KBM-7 (cell line): ENCODE measurements around the gene SORCS2.

Experiments used
- DNase-seq: peaks from one replicate; pipeline ENCODE4 v3.0.0-alpha.2; 2015
- in situ Hi-C: fragments of 300-500 bp; cut with MboI; formaldehyde crosslinking; loops from 2 replicates; pipeline ENCODE4 v1.14.3; 2020; ENCODE audit warnings: low sequenced_read_pairs, low pct_unique_long_range_greater_than_20kb, mixed read lengths

SORCS2 gene

DNA sequence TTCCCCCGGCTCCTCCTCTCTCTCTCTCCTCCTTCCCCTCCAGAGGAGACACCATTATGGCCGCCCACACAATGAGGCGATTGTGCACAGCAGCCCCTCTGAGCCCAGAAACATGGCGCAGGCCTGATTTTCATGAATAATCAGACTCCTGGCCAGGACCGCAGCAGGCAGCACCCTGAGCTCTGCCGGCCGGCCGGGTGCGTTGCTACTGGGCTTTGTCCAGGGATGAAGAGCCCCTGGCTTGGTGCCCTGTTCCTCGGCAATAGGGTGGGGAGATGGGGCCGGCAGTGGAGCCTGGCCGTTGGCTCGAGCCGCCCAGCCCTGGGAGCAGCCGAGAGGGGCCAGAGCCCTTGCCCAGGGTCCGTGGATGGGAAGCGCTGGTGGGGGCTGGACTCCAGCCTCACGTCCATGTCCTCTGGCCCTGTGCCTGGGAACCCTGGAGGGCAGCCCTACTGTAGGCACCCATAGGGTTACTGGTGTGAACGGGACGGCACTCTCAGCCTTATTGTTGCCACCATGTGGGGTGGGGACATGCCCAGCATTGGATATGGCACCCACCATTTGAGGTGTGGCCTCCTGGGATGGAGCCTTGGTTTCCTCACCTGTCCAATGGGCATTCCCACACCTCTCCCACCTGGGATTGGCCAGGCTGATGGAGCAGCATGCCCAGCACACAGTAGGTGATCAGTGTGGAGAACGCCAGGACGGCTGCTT lies 103.0 kb downstream of the SORCS2 start:
- in situ Hi-C loops, result no loop called here
- DNase-seq, result no peak

DNA sequence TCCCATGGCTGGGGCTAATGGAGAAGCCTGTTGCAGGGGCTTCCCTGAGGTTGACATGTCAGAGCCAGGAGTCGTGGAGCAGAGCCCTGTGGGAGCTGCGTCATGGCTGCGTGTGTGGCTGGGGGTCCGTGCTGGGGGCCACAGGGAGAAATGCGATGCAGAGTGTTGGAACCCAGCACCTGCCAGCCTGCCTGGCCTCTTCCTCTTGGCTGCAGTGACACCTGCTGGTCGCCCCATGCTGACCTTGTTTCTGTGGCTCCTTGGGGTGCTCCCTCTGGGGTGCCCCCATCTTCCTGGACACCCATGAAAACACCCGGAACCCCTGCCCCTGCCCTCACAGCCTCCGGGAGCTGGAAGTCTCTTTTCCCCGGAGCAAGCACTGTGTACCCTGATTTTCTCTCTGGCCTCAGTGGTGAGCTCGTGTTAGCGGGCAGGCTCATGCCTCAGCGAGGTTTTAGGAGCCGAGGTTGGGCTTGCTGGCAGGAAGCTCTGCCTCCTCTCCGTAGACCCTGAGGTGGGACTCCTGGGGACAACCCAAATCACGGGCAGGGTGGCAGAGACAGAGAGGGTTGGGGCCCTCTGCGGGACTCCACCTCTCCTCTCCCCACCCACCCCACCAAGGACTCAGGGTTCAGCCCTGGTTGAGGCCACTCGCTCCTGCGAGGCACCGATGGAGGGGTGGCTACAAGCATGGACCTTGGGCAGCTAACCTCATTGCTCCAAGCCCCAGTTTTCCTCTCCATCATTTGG lies 103.7 kb downstream of the SORCS2 start:
- in situ Hi-C loops, result no loop called here
- no peak for DNase-seq

- no peak for DNase-seq
- in situ Hi-C loops, result no loop called here
Observed at GRCh38 chr4:7296661-7297335, 104.5 kb downstream of the SORCS2 start.

DNA sequence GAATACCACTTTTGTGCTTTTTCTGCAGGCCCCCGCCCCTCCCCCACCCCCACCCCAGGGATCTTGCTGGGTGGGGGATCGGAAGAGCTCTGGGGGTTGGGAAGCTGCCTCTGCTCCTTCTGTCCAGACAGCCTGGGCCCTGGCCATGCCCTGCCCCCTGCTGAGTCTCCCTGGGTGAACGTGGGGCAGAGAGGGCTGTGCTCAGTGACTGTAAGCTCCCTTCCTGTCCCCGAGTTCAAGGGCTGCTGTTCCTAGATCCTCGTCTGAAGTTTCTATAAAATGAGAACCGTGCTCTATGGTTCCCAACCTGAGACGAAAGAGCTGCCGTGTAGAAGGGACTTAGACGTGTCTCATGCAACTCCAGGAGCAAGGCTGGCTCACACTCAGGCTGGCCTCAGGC lies 105.0 kb downstream of the SORCS2 start:
- DNase-seq, result no peak
- in situ Hi-C loops, result no loop called here

GRCh38 chr4:7297881-7298280 lies 105.5 kb downstream of the SORCS2 start:
- DNase-seq, result no peak
- in situ Hi-C loops, result no loop called here

DNA sequence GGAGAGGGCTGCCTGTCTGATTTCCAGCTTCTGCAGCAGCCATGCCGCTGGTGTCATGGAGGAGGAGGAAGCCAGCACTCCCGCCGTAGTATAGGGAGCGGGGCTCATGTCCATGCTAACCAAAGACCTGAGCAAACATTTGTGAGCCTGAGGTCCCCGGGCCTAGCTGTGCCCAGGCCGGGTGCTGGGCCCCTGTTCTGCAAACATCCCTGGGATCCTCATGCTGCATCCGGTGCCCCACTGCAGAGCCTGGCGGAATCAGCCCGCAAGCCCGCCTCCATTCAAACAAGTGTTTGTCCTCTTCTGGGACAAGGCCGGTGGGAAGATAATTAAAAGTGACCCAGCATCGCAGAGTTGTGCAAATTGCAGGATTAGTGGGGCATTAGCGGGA lies 106.3 kb downstream of the SORCS2 start:
- DNase-seq, result no peak
- in situ Hi-C loops, result no loop called here

- in situ Hi-C loops, result no loop called here
- no peak for DNase-seq
Observed at GRCh38 chr4:7299010-7299907, 106.9 kb downstream of the SORCS2 start.

- DNase-seq, result no peak
- in situ Hi-C loops, result no loop called here
Observed at GRCh38 chr4:7299908-7300710, 107.8 kb downstream of the SORCS2 start.

GRCh38 chr4:7300711-7301095 lies 108.4 kb downstream of the SORCS2 start:
- DNase-seq, result no peak
- in situ Hi-C loops, result no loop called here

DNA sequence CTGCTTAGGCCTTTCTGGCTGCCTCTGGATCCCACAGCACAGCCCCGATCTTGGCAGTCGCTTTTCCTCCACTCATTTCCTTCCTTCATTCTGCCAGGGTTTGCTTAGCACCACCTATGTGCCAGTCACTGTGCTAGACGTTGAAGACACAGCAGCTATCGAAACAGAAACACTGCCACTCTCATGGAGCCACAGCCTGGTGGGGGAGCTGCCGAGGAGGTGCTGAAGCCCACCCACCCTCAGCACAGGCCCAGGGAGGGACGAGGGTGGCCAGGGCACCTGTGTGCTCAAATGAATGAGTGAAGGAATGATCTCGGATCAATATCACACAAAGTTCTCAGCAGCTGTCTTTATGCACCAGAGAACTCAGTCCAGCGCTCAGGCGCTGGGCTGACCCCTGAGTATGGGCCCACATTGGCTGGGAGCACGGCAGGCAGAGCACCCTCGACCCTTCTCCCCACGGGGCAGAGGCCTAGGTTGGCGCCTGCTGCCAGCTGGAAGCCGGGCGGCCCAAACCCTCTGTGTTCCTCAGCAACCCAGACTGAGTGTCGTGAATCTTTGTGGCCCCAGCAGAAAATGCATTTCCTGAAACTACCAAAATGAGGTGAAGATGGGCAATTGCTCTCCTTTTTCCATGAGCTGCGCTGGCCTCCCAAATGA lies 108.9 kb downstream of the SORCS2 start:
- in situ Hi-C loops, result no loop called here
- DNase-seq, result no peak

DNA sequence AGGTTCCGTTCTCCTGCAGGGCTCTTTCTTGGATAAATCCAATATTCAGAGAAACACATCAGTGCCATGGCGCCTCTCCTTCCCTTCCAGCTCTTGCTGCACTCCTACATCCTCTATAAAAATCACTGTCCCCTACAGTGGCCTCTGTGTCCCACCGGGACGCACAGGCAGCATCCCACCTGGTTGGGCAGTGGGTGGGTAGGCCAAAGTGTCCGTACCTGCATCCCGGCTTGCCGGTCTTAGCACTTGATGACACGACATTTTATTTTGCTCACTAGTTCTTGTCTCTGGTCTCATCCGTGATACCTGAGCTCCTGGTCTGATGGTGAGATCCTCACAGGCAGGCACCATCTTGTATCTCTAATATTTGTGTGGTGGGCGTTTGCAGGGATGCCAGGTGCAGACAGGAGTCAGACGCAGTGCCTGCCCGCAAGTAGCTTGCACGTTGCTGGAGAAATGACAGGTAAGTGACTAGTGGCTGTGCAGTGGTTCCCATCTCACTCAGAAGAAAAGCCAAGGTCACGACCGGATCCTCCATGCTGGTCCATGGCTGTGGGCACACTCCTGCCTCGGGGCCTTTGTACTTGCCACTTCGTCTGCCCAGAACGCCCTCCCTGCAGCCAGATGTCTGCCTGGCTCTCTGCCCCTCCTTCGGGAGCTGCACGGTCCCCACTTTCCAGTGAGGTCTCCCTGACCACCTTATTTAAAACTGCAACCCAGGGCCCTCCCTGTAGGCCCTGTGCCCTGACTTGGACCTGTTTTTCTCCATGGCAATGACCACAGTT lies 109.7 kb downstream of the SORCS2 start:
- in situ Hi-C loops, result no loop called here
- no peak for DNase-seq

DNA sequence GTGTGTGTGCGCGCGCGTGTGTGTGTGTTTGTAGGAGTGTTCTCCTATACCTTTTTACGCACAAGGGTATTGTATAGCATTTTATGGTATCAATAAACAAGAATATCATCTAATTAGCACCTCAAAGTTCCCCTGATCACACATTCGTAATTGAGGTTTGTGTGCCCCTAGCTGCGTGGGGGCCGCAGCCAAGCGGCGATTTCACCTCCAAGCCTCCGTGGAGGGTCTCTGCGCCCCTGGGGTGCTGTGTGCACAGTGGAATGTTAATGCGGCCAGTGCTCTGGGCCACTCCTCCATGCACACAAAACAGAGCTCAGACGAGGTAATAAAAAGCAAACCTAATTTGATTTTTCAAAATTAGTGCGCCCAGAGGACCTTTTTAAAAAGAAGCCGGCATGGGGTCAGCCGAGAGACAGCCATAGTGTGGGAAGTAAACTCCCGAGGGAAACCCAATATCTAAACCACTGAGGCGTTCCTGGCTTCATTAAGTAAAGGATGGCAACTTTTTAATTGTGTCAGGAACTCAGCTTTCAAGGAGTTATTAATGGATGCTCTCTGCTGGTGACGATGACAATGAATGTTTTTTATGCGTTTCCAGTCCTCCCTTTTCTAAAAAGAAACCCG lies 110.6 kb downstream of the SORCS2 start:
- in situ Hi-C loops, result no loop called here
- no peak for DNase-seq

DNA sequence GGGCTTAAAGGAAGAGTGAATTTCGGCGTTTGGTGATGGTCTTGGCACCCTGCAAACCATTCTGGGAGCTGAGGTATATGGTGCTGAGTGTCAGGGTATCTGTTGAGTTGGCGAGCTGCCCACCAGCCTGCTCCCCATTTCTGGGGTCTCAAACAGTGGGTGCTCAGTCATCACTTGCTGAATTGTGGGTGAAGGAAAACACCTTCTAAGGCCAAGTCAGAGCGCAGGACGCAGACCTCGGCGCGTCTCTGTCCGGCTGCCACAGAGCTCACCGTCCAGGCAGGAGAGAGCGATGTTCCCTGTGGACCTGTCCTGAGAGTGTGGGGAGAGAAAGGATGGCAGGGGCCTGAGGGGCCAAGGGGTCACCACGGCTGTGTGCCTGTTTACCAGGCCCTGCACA lies 111.2 kb downstream of the SORCS2 start:
- DNase-seq, result no peak
- in situ Hi-C loops, result no loop called here

DNA sequence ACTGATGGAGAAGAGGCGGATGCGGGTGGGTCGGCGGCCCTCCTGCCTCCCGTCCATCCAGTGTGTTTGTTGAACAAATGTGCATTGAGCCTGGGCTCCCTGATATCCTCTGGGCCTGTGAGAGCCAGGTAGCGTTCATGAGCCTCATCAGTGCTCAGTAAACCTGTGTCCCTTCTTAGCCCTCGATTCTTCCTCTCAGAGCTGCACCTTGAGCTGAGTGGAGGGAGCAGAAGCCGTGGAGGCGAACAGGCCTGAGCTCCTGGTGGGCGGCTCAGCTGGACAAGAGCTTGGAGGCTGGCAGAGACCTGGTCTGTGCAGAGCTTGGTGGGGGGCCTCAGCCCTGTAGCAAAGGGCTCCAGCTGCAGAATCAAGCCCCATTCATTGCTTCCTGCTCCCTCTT lies 112.1 kb downstream of the SORCS2 start:
- no peak for DNase-seq
- in situ Hi-C loops, result no loop called here

DNA sequence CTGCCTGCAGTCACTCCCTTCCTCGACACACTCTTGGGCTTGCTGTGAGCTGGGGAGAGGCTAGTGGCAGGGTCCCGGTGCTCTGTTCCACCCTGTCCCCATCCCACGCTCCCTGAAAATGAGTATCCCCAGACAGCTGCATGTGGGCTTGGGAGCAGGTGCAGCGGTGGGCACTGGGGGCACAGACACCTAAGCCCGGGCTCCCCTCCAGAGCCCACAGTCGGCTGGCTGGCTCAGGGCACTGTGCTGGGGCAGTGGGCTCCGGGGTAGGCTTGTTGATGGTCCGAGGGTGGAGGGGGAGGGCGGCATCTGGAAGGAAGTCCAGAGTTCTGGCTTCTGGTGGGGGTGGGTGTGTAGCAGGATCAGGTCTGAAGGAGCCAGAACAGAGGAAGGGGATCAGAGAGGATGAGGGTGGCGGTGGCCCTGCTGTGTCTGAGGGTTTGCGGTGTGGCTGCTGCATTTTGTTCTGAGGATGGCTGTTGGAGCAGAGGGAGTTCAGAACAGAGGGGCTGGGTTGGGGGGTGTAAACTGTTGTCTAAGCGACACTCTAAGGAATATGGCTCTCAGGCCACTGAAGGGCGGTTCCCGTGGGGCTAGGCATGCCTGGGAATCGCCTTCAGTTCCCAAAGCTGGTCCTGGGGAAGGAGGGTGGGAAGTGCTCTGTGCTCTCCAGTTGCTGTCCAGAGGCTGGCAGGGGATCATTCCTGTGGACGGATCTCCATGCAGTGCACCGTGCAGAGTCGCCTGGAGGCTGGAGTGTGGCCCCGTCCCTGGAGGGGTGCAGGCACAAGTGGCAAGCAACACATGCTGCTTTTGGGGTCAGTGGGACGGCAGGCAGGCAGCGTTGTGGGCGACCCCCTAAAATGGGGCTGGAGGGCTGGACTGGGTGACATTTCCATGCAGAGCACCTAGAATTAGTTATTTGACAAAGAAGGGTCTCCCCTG lies 114.0 kb downstream of the SORCS2 start:
- in situ Hi-C loops, result no loop called here
- DNase-seq, result no peak

DNA sequence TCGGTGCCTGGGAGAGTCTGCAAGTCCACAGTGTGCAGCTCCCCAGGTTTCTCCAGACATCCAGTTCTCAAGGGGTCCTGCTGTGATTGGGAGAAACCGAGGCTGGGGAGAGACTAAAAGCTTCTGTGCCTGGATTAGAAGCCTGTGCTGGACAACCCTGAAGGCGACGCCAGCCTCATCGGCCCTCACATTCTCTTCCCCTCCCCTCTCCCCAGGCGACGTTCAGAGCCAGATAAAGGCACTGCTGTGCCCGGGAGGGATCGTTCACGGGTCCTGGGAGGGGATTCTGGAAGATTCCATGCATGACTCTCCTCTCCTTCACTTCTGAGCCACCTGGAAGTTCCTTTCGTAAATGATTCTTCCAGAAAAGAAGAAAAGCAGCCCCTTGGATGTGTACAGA lies 114.6 kb downstream of the SORCS2 start:
- in situ Hi-C loops, result no loop called here
- no peak for DNase-seq
